Activated CD8-positive, alpha-beta memory T cell treated with anti-CD3 and anti-CD28 coated beads for 24 hours (primary cell): Measurements from ENCODE around the gene APOL4.
"Not testable (repeated sequence)": the region's sequence is repeated elsewhere in the genome, so short reads cannot be mapped to it uniquely, and the experiment has no call there.

Experiments used
- DNase-seq: peaks from one replicate; pipeline ENCODE4 v3.0.0-alpha.2; 2020

Gene APOL4

DNA sequence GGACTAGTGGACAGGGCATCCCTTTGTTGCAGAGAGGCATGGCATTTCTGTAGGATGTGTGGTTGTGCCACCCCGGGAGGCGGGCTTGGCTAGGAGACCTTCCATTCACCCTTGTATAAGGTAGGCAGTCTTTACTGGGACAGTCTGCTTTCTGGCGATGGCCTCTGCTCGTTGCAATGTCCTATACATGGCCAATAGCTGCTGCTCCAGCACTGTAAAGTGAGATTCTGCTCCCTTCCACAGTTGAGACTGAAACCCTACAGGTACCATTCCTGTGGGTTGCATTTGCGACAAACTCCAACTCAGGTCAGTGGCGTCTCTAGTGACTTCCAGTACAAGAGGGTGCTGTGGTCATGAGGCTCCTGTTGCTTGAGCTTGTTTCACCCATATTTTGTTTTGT is 20.7 kb downstream of the APOL4 start:
- DNase-seq = peak; percentile 54

DNA sequence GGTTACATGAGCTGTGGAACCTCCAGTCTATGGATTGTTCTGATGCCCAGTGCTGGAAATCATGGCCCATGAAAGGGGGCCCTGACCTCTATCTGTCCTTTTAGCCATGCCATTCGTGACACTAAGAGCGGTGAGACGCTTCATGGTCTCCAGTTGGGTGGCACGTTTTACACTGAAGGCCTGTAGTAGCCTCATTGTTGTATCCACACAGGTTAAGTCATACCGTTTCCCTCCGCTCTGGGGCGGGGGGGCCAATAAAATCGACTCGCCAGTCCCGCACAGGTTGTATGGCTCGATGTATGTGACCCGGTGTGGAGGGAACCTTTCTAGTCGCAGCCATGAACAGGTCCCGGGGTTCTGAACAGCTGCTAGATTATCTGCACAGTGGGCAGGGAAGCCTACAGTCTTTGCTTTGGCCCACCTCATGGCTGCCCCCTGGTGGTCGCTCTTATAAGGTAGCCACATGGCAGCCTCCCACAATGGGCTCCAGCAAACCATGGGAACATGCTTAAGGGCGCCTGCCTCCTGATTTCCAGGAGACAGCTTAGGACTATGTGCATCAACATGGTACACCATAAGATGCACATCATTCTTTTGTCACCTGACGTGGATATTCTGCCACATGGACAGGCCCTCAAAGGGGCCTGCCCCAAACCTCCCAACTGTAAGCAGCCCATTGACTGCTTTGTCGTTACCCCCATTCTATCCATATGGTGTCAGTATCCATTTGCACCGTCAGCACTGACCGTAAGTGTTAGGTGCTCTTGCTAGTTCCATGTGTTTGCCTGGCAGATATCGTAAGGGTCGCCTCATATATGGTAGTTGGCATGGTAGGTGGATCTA is 21.4 kb downstream of the APOL4 start:
- DNase-seq = peak; percentile 96

DNA sequence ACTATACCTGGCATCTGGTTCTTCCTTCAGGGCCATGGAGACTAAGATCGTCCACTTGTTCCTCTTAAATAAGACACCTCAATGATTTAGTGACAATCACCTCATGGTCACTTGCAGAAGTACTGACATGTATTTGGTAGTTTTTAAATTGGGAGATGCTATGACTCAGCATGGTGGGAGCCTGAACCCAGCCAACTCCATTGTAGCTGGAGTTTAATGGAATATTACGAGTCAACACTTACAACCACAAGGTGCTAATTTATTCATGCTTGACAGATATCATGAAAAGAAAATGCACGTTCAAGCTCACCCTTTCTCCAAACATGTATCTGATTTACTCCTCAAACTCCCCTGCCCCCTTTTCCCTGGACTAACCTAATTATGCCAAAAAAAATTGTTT is 24.4 kb downstream of the APOL4 start:
- peak; percentile 40 for DNase-seq

DNA sequence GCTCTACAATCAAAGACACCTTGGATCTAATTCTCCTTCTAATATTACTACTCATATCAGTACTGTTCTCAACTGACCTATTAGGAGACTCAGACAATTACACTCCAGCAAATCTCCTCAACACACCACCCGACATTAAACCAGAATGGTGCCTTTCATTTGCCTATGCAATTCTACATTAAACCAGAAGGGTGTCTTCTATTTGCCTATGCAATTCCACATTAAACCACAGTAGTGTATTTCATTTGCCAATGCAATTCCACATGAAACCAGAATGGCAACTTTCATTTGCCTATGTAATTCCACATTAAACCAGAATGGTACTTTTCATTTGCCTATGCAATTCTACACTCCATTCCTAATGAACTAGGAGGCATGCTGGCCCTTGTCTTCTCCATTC is 25.7 kb downstream of the APOL4 start:
- DNase-seq = no peak

DNA sequence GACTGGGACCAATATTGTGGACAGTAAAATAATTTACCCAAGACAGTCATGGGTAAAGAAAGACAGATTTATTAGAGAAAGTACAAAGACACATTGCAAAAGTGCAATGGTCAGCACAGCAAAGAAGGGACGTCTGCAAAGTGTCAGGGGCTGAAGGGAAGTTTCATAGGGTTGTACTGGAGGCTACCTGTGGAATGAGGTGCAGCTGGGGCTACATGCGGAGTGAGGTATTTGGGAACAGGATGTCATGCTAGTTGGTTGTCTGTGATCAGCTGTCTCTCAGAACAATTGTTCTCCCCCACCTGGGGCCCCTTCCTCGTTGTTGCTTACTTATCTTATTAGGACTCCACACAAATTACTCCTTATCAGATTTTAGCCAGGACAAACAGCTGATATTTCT is 29.7 kb downstream of the APOL4 start:
- DNase-seq = peak; percentile 26

- no peak for DNase-seq
These were observed 34.9 kb downstream of the APOL4 start for GRCh38 chr22:36166518-36167220.

DNA sequence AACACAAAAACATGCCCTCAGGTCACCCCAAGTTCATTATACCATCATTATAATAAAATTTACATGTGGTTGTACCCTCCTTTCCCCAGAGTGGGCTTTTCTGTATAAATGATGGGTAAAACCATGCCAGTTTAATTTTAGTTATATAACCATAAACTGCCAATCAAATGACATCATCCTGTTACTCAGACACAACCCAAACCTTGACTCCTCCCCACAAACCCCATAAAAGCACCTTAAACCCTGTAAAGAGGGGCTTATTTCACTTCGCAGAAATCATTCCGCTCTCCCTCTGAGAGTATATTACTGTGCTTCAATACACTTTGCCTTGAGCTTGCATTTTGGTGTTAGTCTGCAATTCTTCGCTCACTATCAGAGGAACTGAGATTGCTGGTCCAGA is 35.5 kb downstream of the APOL4 start:
- no peak for DNase-seq

GRCh38 chr22:36165141-36165540 is 36.5 kb downstream of the APOL4 start:
- DNase-seq = no peak

GRCh38 chr22:36164621-36165020 is 37.0 kb downstream of the APOL4 start:
- no peak for DNase-seq

DNA sequence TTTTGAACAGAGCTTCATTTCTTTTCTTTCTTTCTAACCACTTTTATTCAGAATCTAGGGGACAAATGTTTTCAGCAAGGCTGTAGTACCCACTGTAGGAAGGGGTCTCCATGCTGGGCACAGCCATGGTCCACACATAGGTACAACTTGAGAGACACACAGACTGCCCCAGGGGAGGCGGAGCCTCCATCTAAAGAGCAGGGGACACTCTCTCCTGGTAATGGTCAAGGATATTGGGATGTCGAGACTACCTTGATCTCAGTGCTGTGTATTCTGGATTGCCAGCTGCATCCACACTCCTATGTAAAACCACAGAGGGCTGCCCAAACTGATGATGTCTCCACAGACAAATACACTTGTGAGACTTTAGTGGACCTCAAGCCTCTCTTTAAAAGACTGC is 38.1 kb downstream of the APOL4 start:
- DNase-seq = no peak

DNA sequence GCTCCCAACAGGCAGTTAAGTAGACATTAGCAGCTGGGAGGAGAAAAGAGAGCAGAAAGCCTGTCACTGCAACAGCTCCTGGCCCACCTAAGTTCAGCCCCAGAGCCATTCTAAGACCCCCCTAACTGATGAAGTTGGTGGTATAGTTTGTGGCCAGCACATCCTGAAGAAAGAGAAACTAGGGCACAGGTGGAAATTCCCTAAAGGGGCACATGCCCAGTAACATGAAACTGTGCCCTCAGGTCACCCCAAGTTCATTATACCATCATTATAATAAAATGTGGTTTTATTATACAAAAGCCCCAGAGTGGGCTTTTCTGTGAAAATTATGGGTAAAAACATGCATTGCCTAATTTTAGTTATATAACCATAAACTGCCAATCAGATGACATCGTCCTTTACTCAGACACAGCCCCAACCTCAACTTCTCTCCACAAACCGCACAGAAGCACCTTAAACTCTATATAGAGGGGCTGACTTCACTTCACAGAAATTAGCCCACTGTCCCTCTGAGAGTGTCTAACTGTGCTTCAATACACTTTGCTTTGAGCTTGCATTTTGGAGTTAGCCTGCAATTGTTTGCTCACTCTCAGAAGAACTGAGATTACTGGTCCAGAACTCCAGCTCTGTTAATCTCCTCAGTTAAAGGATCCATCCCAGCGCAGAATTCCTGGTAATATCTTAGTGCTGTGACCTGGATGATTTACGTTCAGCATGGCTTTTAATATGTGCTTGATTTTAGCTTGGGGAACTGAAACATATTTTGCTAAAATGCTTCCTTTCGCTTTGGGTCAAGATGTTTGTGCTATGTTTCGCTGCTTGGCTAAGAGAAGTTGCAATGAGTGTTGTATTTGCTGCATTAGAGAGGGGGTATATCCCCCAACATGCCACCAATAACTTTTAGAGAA is 39.2 kb downstream of the APOL4 start:
- peak; percentile 70 for DNase-seq

DNA sequence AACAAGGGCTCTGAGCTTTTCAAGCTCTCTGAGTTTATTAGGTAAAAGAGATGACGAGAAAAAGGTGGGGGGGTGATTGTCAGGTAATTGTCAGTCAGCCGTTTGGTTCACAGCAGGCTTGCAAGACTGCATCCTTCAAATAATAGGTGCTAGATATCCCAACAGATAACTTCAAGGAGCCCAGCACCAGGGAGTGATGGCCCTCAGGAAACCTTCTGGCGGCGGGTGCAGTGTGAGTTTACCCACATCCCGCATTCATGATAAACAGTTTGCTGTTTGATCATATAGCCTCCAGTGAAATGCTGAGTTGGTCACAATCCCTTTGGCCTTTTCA is 39.8 kb downstream of the APOL4 start:
- not testable (repeated sequence) for DNase-seq

GRCh38 chr22:36160499-36160942 is 41.1 kb downstream of the APOL4 start, which contains the start of gene APOL3:
TSS of gene APOL3 (minus strand) at chr22:36160755. CDS start at chr22:36149055, 11,700 bp downstream.
- DNase-seq = peak; percentile 78

DNA sequence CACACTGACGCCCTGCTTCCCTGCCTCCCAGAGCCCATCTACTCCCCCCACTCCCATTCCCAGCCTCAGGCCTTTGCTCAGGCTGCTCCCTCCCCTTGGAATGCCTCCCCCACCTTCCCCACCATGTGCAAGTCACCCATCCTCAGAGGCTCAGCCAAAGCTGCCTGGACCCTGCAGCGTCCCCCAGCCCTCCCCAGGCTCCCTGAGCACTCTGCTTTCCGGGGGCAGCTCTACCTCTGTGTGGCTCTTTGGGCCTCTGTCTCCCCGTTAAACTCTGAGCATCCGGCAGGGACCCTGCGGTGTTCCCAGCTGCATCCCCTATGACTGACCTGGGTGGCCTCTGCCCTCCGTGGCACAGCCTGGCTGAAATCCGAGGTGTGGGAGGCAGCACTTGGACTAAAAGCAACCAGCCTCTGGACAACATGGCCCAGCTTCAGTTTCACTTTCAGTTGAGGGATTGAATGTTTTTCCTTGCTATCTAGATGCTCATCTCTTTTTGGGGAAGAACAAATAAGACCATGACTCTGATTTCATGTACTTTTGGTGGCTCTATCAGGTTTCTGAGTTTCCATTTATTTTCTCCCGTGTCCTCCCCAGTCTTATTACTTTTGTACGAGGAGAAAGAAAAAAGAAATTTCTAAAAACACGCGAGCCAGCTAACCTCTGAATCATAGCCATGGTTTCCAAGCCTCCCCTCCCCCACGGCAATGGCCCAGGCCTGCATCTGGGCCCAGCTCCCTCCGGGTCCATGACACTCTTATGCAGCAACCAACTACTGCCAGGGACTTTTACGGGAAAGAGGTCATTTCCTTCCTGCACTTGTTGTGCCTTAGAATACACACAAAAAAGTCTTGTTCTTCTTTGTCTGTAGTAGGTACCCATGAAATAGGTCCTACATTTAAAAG is 44.8 kb downstream of the APOL4 start:
- DNase-seq = peak; percentile 85

- no peak for DNase-seq
These were observed 45.5 kb downstream of the APOL4 start for GRCh38 chr22:36156119-36156514.

DNA sequence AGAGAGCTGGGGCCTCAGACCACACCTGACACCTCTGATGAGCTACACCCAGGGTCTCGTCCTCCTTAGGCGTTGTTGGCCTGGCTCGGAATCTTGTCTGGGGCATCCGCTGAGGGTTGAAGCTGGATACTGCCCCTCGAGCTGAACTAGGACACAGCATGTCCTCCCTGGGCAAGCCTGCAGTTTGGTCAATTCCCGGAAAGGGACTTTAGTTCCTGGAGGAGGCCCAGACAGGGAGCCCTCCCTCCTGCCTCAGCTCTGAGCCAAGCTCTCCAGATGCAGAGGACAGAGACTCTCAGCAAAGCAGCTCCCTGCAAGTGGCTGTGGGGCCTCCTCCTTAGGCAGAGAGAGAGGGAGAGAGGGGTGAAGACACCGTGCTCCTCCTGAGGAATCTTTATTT is 45.9 kb downstream of the APOL4 start:
- peak; percentile 62 for DNase-seq

GRCh38 chr22:36154423-36154945 is 47.1 kb downstream of the APOL4 start:
- DNase-seq = no peak

GRCh38 chr22:36153501-36154422 is 47.8 kb downstream of the APOL4 start:
- DNase-seq = peak; percentile 56

DNA sequence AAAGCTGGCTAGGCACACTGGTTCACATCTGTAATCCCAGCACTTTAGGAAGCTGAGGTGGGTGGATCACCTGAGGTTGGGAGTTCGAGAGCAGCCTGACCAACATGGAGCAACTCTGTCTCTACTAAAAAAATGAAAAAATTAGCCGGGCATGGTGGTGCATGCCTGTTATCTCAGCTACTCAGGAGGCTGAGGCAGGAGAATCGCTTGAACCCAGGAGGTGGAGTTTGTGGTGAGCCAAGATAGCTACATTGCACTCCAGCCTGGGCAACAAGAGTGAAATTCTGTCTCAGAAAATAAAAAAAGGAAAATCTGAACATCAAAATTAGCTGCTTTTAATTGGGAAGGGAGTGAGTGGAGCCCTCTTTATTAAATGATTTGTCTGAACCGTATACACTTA is 48.8 kb downstream of the APOL4 start:
- peak; percentile 33 for DNase-seq

- no peak for DNase-seq
These were observed 49.5 kb downstream of the APOL4 start for GRCh38 chr22:36152088-36152487.
